A673 (cell line): ENCODE results near the gene INAFM2. TPM values are rescaled to one million over a fixed set of nuclear protein-coding genes. Genes with fewer than 3 reads are reported as not detected.

ENCODE experiments used
- BruUV-seq: library from RNA; stranded (reverse); fragments of 400-500 nt; replicated peaks from 2 replicates; lab custom pipeline; 2021; lab: Mats Ljungman, UMichigan
- CTCF ChIA-PET: fragments of 300-600 bp; sonication (Branson Sonifier 250); formaldehyde crosslinking; loops from one replicate; lab custom pipeline; 2022; ENCODE audit warnings: antibody characterized with exemption; lab: Charles Lee
- POLR2A ChIA-PET: fragments of 300-600 bp; sonication (Branson Sonifier 250); formaldehyde crosslinking; loops from one replicate; lab custom pipeline; 2022; ENCODE audit warnings: antibody characterized with exemption; ENCODE audit not compliant: low non-redundant PET; lab: Charles Lee
- DNase-seq: peaks from one replicate; pipeline ENCODE4 v3.0.0-alpha.2; 2015; ENCODE audit warnings: low spot score
- H3K27ac ChIP-seq: fragments of 200-600 bp; sonication (generic); 2 replicates; pipeline ENCODE4 v1.5.1; 2016; ENCODE audit warnings: mixed run types, low read depth, mild to moderate bottlenecking, mixed read lengths, antibody characterized with exemption, low read length; ENCODE audit not compliant: poor library complexity, severe bottlenecking
- H3K27me3 ChIP-seq: fragments of 200-600 bp; sonication (generic); replicated peaks from 2 replicates; pipeline ENCODE4 v1.6.1; 2017; ENCODE audit warnings: mixed run types, low read depth, mild to moderate bottlenecking, mixed read lengths, antibody characterized with exemption, low read length; ENCODE audit not compliant: insufficient read depth, poor library complexity
- H3K36me3 ChIP-seq: fragments of 200-600 bp; sonication (generic); 2 replicates; pipeline ENCODE4 v1.6.1; 2016; ENCODE audit warnings: mixed run types, mild to moderate bottlenecking, mixed read lengths, antibody characterized with exemption, low read length; ENCODE audit not compliant: insufficient read depth, poor library complexity, severe bottlenecking
- H3K4me1 ChIP-seq: fragments of 200-600 bp; sonication (generic); 2 replicates; pipeline ENCODE4 v1.6.1; 2017; ENCODE audit warnings: mixed run types, mild to moderate bottlenecking, mixed read lengths, antibody characterized with exemption, low read length; ENCODE audit not compliant: insufficient read depth, poor library complexity, severe bottlenecking
- H3K4me3 ChIP-seq: fragments of 200-600 bp; sonication (generic); 2 replicates; pipeline ENCODE4 v1.5.1; 2016; ENCODE audit warnings: low read depth, mixed run types, mild to moderate bottlenecking, mixed read lengths, low read length; ENCODE audit not compliant: poor library complexity, severe bottlenecking
- H3K9me3 ChIP-seq: fragments of 200-600 bp; sonication (generic); 2 replicates; pipeline ENCODE4 v1.6.1; 2016; ENCODE audit warnings: mixed run types, low read depth, mild to moderate bottlenecking, mixed read lengths, antibody characterized with exemption, low read length; ENCODE audit not compliant: poor library complexity, severe bottlenecking
- CTCF ChIP-seq: fragments of 300-800, 200-600 bp; sonication (generic); conservative IDR thresholded peaks from 2 replicates; pipeline ENCODE4 v1.5.1; 2017; ENCODE audit warnings: low read depth, mild to moderate bottlenecking, antibody characterized with exemption, low read length, moderate library complexity, mixed read lengths
- EZH2 ChIP-seq: fragments of 200-600 bp; sonication (generic); IDR thresholded peaks from 2 replicates; pipeline ENCODE4 v1.6.1; 2017; ENCODE audit warnings: borderline replicate concordance, low read depth, mild to moderate bottlenecking, mixed read lengths, antibody characterized with exemption, low read length; ENCODE audit not compliant: poor library complexity, severe bottlenecking
- intact Hi-C: fragments of 100-400 bp; cut with micrococcal nuclease; formaldehyde crosslinking; loops from one replicate; pipeline ENCODE4 v1.10.0; 2022; ENCODE audit not compliant: unreplicated experiment
- total RNA-seq: library from RNA; stranded (reverse); gene quantifications from 2 replicates; pipeline ENCODE4 v1.2.3, GENCODE V29; 2021

The INAFM2 gene
- total RNA-seq, 1 experiment from 2014 or later: 14.5 TPM

- TF ChIP-seq EZH2 (no peak), CTCF (no peak)
- BruUV-seq: no TSS peak
- peak; percentile 48 for DNase-seq
- no peak overlapping the region for H3K27ac ChIP-seq
- H3K36me3 ChIP-seq: no peaks in the 10 kb centered on the region
- POLR2A ChIA-PET: interaction anchor here (0.7 kb wide), 1 partner anchor 59 kb away, joined by 4 read pairs; no protein-coding TSS in a partner anchor
- no peaks in the 10 kb centered on the region for H3K27me3 ChIP-seq
- CTCF ChIA-PET: interaction anchor here (0.6 to 2.2 kb wide), 5 partner anchors 9 to 235 kb away, joined by 4 to 12 read pairs (median 6); no protein-coding TSS in a partner anchor
- peak overlapping the region; percentile 29 for H3K4me3 ChIP-seq
- peaks cover 54% of the 10 kb centered on the region for H3K4me1 ChIP-seq
- no peaks in the 10 kb centered on the region for H3K9me3 ChIP-seq
- intact Hi-C loops: no loop called here
These were observed 43.0 kb upstream of the INAFM2 start for GRCh38 chr15:40280260-40281056.

- Histone ChIP-seq H3K4me3 (no peak overlapping the region), H3K4me1 (peaks cover 61% of the 10 kb centered on the region), H3K9me3 (no peaks in the 10 kb centered on the region), H3K27me3 (no peaks in the 10 kb centered on the region), H3K36me3 (no peaks in the 10 kb centered on the region), H3K27ac (no peak overlapping the region)
- no TSS peak for BruUV-seq
- TF ChIP-seq CTCF (no peak), EZH2 (no peak)
- CTCF ChIA-PET: interaction anchor here (0.6 kb wide), 1 partner anchor 128 kb away, joined by 4 read pairs; no protein-coding TSS in a partner anchor
- intact Hi-C loops: no loop called here
- DNase-seq: no peak
- POLR2A ChIA-PET: no interaction called here
These were observed 42.3 kb upstream of the INAFM2 start for GRCh38 chr15:40281057-40281800.

GRCh38 chr15:40281801-40282146 lies 41.7 kb upstream of the INAFM2 start:
- CTCF ChIA-PET: no interaction called here
- Histone ChIP-seq H3K4me3 (peak overlapping the region; percentile 63), H3K36me3 (no peaks in the 10 kb centered on the region), H3K9me3 (no peaks in the 10 kb centered on the region), H3K4me1 (peaks cover 66% of the 10 kb centered on the region), H3K27ac (no peak overlapping the region), H3K27me3 (no peaks in the 10 kb centered on the region)
- intact Hi-C loops: no loop called here
- POLR2A ChIA-PET: no interaction called here
- BruUV-seq: no TSS peak
- TF ChIP-seq CTCF (no peak), EZH2 (no peak)
- DNase-seq: no peak
